Activated naive CD8-positive, alpha-beta T cell treated with anti-CD3 and anti-CD28 coated beads, Interleukin-2, amount 50 U/mL, for 24 hours (primary cell): ENCODE data around the gene PCDHAC1.
"Not testable (repeated sequence)": the region's sequence is repeated elsewhere in the genome, so short reads cannot be mapped to it uniquely, and the experiment has no call there.

Experiments
- ATAC-seq: fragments of 150-1000 bp; cut with Tn5 transposase; one replicate; pipeline ENCODE4 v1.10.0; 2021
- DNase-seq: peaks from one replicate; pipeline ENCODE4 v3.0.0; 2021
- H3K27ac Mint-ChIP-seq: one replicate; pipeline ENCODE4 v1.8.0; 2021; ENCODE audit warnings: mild to moderate bottlenecking, mixed read lengths
- H3K27me3 Mint-ChIP-seq: one replicate; pipeline ENCODE4 v1.8.0; 2021; ENCODE audit warnings: mixed read lengths
- H3K36me3 Mint-ChIP-seq: one replicate; pipeline ENCODE4 v1.8.0; 2021; ENCODE audit warnings: low read depth, mixed read lengths
- H3K4me1 Mint-ChIP-seq: one replicate; pipeline ENCODE4 v1.8.0; 2021; ENCODE audit warnings: mixed read lengths
- H3K4me3 Mint-ChIP-seq: one replicate; pipeline ENCODE4 v1.8.0; 2021; ENCODE audit warnings: mild to moderate bottlenecking, moderate library complexity, mixed read lengths
- H3K9me3 Mint-ChIP-seq: one replicate; pipeline ENCODE4 v1.8.0; 2021; ENCODE audit warnings: mixed read lengths

PCDHAC1 gene, protein sequence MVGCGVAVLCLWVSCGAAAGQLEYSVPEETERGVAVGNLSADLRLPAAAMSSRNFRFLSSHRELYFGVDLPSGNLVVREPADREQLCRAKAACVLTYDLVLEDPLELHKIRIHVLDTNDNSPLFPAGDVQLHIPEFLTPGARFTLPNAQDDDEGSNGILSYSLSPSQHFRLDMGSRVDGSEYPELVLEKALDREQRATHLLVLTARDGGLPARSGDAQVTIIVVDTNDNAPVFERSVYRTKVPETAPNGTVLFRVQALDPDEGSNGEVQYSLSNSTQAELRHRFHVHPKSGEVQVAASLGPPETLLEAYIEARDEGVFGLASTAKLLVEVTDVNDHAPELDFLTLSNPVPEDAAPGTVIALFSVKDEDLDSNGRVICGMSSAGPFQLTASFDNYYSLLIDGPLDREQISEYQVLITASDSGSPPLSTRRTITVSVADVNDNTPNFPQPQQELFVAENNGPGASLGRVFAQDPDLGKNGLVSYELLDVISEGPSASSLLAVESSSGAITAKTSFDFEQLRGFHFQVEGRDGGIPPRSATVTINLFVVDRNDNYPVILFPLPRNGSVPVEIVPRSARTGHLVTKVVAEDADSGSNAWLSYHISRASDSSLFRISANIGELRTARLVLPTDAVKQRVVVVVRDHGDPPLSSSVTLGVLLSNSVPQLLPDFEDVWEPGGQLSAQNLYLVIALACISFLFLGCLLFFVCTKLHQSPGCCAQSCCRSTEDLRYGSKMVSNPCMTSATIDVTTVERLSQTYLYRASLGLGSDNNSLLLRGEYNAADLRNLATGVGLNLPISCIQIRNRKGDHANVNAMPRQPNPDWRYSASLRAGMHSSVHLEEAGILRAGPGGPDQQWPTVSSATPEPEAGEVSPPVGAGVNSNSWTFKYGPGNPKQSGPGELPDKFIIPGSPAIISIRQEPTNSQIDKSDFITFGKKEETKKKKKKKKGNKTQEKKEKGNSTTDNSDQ

DNA sequence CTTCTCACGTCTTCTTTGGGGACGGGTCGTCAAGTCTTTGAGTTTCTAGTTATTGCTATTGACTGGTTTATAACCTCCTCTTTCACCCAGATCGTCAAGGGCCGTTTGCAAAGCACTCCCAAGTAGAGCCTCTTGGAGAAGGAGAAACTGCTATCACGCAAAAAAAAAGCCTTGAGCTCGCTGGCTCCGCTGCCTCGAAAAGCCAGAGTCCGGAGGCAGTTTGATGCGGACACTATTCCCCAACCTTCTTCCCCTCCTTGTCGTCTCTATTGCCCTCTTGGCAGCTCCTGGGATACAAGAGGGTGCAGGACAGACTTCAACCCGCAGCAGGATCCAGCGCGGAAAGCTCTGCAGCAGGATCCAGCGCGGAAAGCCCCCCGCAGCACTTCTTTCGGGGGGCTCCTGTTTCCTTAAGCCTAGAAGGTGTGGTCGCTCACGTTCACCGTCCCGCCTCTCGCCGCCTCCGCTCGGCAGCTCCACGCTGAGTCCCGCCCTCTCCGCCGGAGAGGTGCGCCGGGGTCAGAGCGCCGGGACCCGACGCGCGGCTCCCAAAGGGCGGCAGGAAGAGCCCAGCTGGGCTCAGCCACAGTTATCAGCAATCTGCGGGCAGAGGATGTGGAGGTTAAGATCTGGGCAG is at the start of gene PCDHAC1:
Gene PCDHAC1 (plus strand): TSS at position 494 of the 637 bp plus-strand sequence. CDS start 594 bp downstream, outside the sequence.
- ATAC-seq (peak; percentile 20), DNase-seq (no peak)
- peaks cover 49% of the 10 kb centered on the region for H3K27me3 Mint-ChIP-seq
- no peaks in the 10 kb centered on the region for H3K9me3 Mint-ChIP-seq
- no peaks in the 10 kb centered on the region for H3K36me3 Mint-ChIP-seq
- H3K4me3 Mint-ChIP-seq = peak within 1 kb of the TSS; percentile 48
- peaks cover 1% of the 10 kb centered on the region for H3K4me1 Mint-ChIP-seq
- no peak within 1 kb of the TSS for H3K27ac Mint-ChIP-seq

DNA sequence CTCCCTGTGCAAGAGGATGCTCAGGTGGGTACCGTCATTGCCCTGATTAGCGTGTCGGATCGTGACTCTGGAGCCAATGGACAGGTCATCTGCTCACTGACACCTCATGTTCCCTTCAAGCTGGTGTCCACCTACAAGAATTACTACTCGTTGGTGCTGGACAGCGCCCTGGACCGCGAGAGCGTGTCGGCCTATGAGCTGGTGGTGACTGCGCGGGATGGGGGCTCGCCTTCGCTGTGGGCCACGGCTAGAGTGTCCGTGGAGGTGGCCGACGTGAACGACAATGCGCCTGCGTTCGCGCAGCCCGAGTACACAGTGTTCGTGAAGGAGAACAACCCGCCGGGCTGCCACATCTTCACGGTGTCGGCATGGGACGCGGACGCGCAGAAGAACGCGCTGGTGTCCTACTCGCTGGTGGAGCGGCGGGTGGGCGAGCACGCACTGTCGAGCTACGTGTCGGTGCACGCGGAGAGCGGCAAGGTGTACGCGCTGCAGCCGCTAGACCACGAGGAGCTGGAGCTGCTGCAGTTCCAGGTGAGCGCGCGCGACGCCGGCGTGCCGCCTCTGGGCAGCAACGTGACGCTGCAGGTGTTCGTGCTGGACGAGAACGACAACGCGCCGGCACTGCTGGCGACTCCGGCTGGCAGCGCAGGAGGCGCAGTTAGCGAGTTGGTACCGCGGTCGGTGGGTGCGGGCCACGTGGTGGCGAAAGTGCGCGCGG is 49.4 kb upstream of the PCDHAC1 start:
- not testable (repeated sequence) for ATAC-seq, H3K4me1 Mint-ChIP-seq, H3K4me3 Mint-ChIP-seq, H3K27ac Mint-ChIP-seq, DNase-seq
- peaks cover 16% of the 10 kb centered on the region for H3K36me3 Mint-ChIP-seq
- H3K9me3 Mint-ChIP-seq = peaks cover 40% of the 10 kb centered on the region
- peaks cover 49% of the 10 kb centered on the region for H3K27me3 Mint-ChIP-seq

DNA sequence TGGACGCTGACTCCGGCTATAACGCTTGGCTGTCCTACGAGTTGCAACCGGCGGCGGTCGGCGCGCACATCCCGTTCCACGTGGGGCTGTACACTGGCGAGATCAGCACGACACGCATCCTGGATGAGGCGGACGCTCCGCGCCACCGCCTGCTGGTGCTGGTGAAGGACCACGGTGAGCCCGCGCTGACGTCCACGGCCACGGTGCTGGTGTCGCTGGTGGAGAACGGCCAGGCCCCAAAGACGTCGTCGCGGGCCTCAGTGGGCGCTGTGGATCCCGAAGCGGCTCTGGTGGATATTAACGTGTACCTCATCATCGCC is 48.9 kb upstream of the PCDHAC1 start:
- no peak overlapping the region for H3K4me3 Mint-ChIP-seq
- peaks cover 16% of the 10 kb centered on the region for H3K36me3 Mint-ChIP-seq
- H3K9me3 Mint-ChIP-seq = peaks cover 38% of the 10 kb centered on the region
- H3K27me3 Mint-ChIP-seq = peaks cover 47% of the 10 kb centered on the region
- ATAC-seq (no peak), DNase-seq (no peak)
- no peak overlapping the region for H3K27ac Mint-ChIP-seq
- H3K4me1 Mint-ChIP-seq = no peaks in the 10 kb centered on the region

DNA sequence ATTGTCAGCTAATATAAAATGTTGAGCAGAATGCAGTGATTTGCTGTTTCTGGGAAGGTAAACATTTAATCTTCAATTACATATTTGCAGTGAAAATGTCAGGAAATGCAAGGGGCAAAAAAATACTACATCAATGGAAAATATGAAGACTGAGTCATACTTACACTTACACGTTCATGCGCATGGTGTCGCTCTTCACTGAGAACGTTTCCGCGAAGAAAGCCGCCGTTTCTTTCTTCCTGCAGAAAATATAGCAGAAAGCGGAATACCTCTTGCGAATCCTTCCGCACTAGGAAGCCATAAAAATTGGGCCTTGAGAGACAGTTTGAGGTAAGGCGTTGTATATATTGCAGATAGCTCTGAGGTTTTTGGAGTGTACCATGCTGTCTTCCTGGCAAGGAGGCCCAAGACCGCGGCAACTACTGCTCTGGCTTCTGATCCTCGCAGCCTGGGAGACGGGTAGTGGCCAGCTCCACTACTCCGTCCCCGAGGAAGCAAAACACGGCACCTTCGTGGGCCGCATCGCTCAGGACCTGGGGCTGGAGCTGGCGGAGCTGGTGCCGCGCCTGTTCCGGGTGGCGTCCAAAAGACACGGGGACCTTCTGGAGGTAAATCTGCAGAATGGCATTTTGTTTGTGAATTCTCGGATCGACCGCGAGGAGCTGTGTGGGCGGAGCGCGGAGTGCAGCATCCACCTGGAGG is 44.1 kb upstream of the PCDHAC1 start, which contains the start of gene PCDHA13:
Gene PCDHA13 (plus strand): TSS at position 236 of the 702 bp plus-strand sequence. CDS start 145 bp downstream, at position 381.
- no peak within 1 kb of the TSS for H3K4me3 Mint-ChIP-seq
- no peak for DNase-seq
- H3K9me3 Mint-ChIP-seq = peaks cover 35% of the 10 kb centered on the region
- no peaks in the 10 kb centered on the region for H3K4me1 Mint-ChIP-seq
- no peak within 1 kb of the TSS for H3K27ac Mint-ChIP-seq
- ATAC-seq = no peak
- peaks cover 17% of the 10 kb centered on the region for H3K36me3 Mint-ChIP-seq
- peaks cover 28% of the 10 kb centered on the region for H3K27me3 Mint-ChIP-seq

DNA sequence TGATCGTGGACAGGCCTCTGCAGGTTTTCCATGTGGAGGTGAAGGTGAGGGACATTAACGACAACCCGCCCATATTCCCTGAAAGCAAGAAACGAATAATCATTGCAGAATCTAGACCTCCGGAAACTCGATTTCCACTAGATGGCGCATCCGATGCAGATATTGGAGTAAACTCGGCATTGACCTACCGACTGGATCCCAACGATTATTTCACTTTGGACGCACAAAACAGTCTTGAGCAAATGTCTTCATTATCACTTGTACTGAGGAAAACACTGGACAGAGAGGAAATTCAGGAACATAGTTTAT is 43.6 kb upstream of the PCDHAC1 start:
- H3K27ac Mint-ChIP-seq = no peak overlapping the region
- peaks cover 17% of the 10 kb centered on the region for H3K36me3 Mint-ChIP-seq
- H3K27me3 Mint-ChIP-seq = peaks cover 30% of the 10 kb centered on the region
- no peak overlapping the region for H3K4me3 Mint-ChIP-seq
- H3K9me3 Mint-ChIP-seq = peaks cover 38% of the 10 kb centered on the region
- DNase-seq (no peak), ATAC-seq (no peak)
- no peaks in the 10 kb centered on the region for H3K4me1 Mint-ChIP-seq

DNA sequence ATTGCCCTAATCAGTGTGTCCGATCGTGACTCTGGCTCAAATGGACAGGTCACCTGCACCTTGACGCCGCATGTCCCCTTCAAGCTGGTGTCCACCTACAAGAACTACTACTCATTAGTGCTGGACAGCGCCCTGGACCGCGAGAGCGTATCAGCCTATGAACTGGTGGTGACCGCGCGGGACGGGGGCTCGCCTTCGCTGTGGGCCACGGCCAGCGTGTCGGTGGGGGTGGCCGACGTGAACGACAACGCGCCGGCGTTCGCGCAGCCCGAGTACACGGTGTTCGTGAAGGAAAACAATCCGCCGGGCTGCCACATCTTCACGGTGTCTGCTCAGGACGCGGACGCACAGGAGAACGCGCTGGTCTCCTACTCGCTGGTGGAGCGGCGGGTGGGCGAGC is 42.7 kb upstream of the PCDHAC1 start:
- no peak overlapping the region for H3K27ac Mint-ChIP-seq
- H3K4me1 Mint-ChIP-seq = no peaks in the 10 kb centered on the region
- peaks cover 15% of the 10 kb centered on the region for H3K36me3 Mint-ChIP-seq
- H3K27me3 Mint-ChIP-seq = peaks cover 25% of the 10 kb centered on the region
- ATAC-seq = no peak
- no peak overlapping the region for H3K4me3 Mint-ChIP-seq
- peaks cover 39% of the 10 kb centered on the region for H3K9me3 Mint-ChIP-seq
- no peak for DNase-seq

DNA sequence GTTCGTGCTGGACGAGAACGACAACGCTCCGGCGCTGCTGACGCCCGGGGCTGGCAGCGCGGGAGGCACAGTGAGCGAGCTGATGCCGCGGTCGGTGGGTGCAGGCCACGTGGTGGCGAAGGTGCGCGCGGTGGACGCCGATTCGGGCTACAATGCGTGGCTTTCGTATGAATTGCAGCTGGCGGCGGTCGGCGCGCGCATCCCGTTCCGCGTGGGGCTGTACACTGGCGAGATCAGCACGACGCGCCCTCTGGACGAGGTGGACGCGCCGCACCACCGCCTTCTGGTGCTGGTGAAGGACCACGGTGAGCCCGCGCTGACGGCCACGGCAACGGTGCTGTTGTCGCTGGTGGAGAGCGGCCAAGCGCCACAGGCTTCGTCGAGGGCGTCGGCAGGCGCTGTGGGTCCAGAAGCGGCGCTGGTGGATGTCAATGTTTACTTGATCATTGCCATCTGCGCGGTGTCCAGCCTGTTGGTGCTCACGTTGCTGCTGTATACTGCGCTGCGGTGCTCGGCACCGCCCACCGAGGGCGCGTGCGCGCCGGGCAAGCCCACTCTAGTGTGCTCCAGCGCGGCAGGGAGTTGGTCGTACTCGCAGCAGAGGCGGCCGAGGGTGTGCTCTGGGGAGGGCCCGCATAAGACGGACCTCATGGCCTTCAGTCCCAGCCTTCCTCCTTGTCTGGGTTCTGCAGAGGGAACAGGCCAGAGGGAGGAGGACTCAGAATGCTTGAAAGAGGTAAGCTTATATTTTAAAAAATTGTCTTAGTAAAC is 42.0 kb upstream of the PCDHAC1 start:
- ATAC-seq = no peak
- peaks cover 12% of the 10 kb centered on the region for H3K36me3 Mint-ChIP-seq
- H3K9me3 Mint-ChIP-seq = peaks cover 34% of the 10 kb centered on the region
- H3K4me3 Mint-ChIP-seq = no peak overlapping the region
- DNase-seq = no peak
- H3K4me1 Mint-ChIP-seq = no peaks in the 10 kb centered on the region
- H3K27me3 Mint-ChIP-seq = peaks cover 22% of the 10 kb centered on the region
- no peak overlapping the region for H3K27ac Mint-ChIP-seq

DNA sequence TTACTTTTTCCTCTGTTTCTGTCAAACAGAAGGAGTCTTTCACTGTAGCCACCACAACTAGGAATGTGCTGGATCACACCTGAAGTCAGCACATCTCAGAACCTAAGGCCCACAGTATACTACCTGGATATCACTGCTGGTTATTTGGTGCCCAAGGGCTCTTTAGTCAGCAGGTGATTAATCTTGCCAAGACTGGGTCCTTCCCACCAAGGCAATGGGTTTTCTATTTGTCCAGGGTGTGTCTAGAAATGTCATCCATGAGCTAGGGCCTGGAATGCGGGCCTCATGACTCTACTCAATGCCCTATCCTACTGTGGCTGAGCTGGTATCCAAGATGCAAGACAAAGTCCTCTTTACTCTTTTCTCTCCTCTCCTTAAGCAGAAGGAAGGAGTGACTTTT is 9.8 kb upstream of the PCDHAC1 start:
- DNase-seq = no peak
- no peak overlapping the region for H3K27ac Mint-ChIP-seq
- no peak overlapping the region for H3K4me3 Mint-ChIP-seq
- no peaks in the 10 kb centered on the region for H3K4me1 Mint-ChIP-seq
- peaks cover 3% of the 10 kb centered on the region for H3K27me3 Mint-ChIP-seq
- H3K9me3 Mint-ChIP-seq = peaks cover 12% of the 10 kb centered on the region
- no peak for ATAC-seq
- H3K36me3 Mint-ChIP-seq = no peaks in the 10 kb centered on the region

DNA sequence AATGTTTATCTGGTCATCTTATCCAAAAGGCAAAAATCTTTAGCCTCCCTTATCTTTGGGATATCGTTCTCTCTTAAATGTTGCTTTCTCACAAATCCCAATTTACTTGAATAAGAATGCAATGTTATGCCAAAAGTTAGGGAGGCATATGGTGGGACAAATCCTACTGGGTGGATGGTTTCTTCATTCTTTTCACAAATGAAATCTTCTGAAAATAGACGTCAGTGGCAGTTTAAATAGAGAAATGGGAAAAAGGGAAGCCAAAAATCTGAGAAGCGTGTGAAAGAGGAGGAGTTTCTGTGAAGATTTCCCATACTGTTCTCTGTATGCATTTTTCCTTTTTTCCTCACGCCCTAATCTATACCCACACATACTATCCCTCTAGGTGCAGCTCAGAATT is 2.5 kb upstream of the PCDHAC1 start:
- ATAC-seq (no peak), DNase-seq (no peak)
- no peaks in the 10 kb centered on the region for H3K36me3 Mint-ChIP-seq
- no peak overlapping the region for H3K27ac Mint-ChIP-seq
- H3K27me3 Mint-ChIP-seq = peaks cover 45% of the 10 kb centered on the region
- no peak overlapping the region for H3K4me3 Mint-ChIP-seq
- H3K9me3 Mint-ChIP-seq = no peaks in the 10 kb centered on the region
- peaks cover 1% of the 10 kb centered on the region for H3K4me1 Mint-ChIP-seq

DNA sequence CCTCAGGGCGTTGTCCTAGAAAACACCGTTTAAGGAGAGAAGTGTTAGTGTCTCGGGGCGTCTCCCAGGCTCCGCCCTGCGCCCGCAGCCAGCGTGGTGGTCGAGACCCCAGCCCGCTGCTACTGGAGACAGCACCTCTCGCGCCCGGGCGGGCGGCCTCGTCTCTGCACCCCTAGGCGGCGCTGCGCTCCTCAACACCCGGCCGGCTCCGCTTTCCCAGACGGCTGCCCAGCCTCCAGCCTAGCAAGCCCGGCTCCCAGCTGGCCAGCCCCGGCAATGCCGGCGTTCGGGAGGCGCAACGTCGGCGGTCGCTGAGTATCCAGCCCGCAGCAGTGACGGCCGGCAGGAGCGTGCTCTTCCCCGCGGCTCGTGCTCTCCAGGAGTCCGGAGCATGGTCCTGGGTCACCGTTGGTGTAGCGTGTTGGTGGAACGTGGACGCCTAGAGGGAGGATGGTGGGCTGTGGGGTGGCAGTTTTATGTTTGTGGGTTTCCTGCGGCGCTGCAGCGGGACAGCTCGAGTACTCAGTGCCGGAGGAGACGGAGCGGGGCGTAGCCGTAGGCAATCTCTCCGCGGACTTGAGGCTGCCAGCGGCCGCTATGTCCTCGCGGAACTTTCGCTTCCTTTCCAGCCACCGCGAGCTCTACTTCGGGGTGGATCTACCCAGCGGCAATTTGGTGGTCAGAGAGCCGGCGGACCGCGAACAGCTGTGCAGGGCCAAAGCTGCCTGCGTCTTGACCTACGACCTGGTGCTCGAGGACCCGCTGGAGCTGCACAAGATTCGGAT is 536 bp downstream of the PCDHAC1 start:
- no peak overlapping the region for H3K27ac Mint-ChIP-seq
- H3K9me3 Mint-ChIP-seq = no peaks in the 10 kb centered on the region
- H3K4me3 Mint-ChIP-seq = peak overlapping the region; percentile 48
- peak; percentile 34 for DNase-seq
- H3K27me3 Mint-ChIP-seq = peaks cover 47% of the 10 kb centered on the region
- peak; percentile 33 for ATAC-seq
- H3K36me3 Mint-ChIP-seq = no peaks in the 10 kb centered on the region
- peaks cover 1% of the 10 kb centered on the region for H3K4me1 Mint-ChIP-seq

DNA sequence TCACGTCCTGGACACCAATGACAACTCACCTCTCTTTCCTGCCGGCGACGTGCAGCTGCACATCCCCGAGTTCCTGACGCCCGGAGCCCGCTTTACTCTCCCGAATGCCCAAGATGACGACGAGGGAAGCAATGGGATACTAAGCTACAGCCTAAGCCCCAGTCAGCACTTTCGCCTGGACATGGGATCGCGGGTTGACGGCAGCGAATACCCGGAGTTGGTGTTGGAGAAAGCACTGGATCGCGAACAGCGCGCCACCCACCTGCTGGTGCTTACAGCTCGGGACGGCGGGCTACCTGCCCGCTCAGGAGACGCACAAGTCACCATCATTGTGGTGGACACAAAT is 1.1 kb downstream of the PCDHAC1 start:
- Mint-ChIP-seq H3K4me1 (peaks cover 1% of the 10 kb centered on the region), H3K4me3 (peak overlapping the region; percentile 48)

DNA sequence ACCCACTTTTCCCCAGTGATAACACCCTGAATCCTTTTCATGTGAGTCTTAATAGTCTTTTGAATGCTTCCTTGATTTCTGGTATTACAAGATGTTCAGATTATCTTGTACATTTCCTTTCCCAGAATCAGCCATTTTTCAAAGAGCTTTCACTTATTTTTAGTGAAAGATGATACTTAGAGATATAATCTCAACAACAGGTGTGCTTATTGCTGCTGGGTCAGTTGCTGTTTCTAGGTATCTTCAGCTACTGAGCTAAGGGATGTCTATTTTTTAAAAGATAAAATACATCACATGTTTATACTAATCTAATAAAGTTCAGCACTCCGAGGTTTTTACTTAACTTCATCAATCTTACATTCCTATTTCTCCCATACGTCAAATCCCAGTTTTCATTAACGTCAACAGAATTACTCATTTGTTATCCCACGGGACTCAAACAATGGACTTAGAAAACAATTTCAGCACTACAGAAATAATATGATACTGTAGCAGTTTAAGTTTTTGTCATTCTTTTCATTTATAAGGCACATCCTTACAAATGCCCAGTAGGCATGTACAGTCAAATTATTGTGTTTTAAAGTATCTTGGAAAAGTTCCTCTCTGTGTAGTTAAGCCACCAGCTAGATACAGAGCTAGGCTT is 9.0 kb downstream of the PCDHAC1 start:
- Mint-ChIP-seq H3K4me1 (no peaks in the 10 kb centered on the region), H3K27me3 (peaks cover 6% of the 10 kb centered on the region), H3K27ac (no peak overlapping the region), H3K4me3 (no peak overlapping the region), H3K36me3 (no peaks in the 10 kb centered on the region), H3K9me3 (no peaks in the 10 kb centered on the region)
- ATAC-seq (no peak), DNase-seq (no peak)

More for the DNA sequence above, 1.1 kb downstream of the PCDHAC1 start:
- no peak for DNase-seq
- peaks cover 47% of the 10 kb centered on the region for H3K27me3 Mint-ChIP-seq
- no peak for ATAC-seq
- no peak overlapping the region for H3K27ac Mint-ChIP-seq
- H3K36me3 Mint-ChIP-seq = no peaks in the 10 kb centered on the region
- no peaks in the 10 kb centered on the region for H3K9me3 Mint-ChIP-seq
